ENCODE data around the gene S100PBP. TPM values are rescaled to one million over a fixed set of nuclear protein-coding genes. Genes with fewer than 3 reads are reported as not detected.
A peak's percentile ranks its signal among the peaks of the same experiment; 100 is the strongest.

S100PBP gene
- total RNA-seq, 1 donor from 2014 or later: 43.3 TPM

- no peak overlapping the region for H3K27ac Mint-ChIP-seq (ENCODE audit: unreplicated experiment)
- H3K27me3 Mint-ChIP-seq (ENCODE audit: unreplicated experiment): peaks cover 12% of the 10 kb centered on the region
These were observed 69.5 kb downstream of the S100PBP start for GRCh38 chr1:32886828-32887414.

GRCh38 chr1:32887623-32888022 is 70.2 kb downstream of the S100PBP start:
- peaks cover 8% of the 10 kb centered on the region for H3K36me3 Mint-ChIP-seq (ENCODE audit: low read depth, unreplicated experiment)
- H3K27ac Mint-ChIP-seq (ENCODE audit: unreplicated experiment): peak overlapping the region; percentile 32
- no peaks in the 10 kb centered on the region for H3K9me3 Mint-ChIP-seq (ENCODE audit: unreplicated experiment)
- peaks cover 19% of the 10 kb centered on the region for H3K27me3 Mint-ChIP-seq (ENCODE audit: unreplicated experiment)
- no peak for TF ChIP-seq CTCF (IDR thresholded peaks at IDR 0.05; ENCODE audit: unreplicated experiment)
- peaks cover 7% of the 10 kb centered on the region for H3K4me1 Mint-ChIP-seq (ENCODE audit: unreplicated experiment)
- peak overlapping the region; percentile 4 for H3K4me3 Mint-ChIP-seq (ENCODE audit: unreplicated experiment)
- DNase-seq (ENCODE audit: low spot score): no peak

More at GRCh38 chr1:32886828-32887414, 69.5 kb downstream of the S100PBP start:
- peaks cover 2% of the 10 kb centered on the region for H3K36me3 Mint-ChIP-seq (ENCODE audit: low read depth, unreplicated experiment)
- H3K4me3 Mint-ChIP-seq (ENCODE audit: unreplicated experiment): no peak overlapping the region
- DNase-seq (ENCODE audit: low spot score): no peak
- H3K9me3 Mint-ChIP-seq (ENCODE audit: unreplicated experiment): no peaks in the 10 kb centered on the region
- peaks cover under 1% of the 10 kb centered on the region for H3K4me1 Mint-ChIP-seq (ENCODE audit: unreplicated experiment)
- TF ChIP-seq CTCF (IDR thresholded peaks at IDR 0.05; ENCODE audit: unreplicated experiment): no peak

- Mint-ChIP-seq H3K9me3 (ENCODE audit: unreplicated experiment) (no peaks in the 10 kb centered on the region), H3K36me3 (ENCODE audit: low read depth, unreplicated experiment) (peaks cover 8% of the 10 kb centered on the region), H3K4me1 (ENCODE audit: unreplicated experiment) (peaks cover 8% of the 10 kb centered on the region), H3K27me3 (ENCODE audit: unreplicated experiment) (peaks cover 20% of the 10 kb centered on the region), H3K27ac (ENCODE audit: unreplicated experiment) (peak overlapping the region; percentile 32), H3K4me3 (ENCODE audit: unreplicated experiment) (peak overlapping the region; percentile 4)
- no peak for DNase-seq (ENCODE audit: low spot score)
- no peak for TF ChIP-seq CTCF (IDR thresholded peaks at IDR 0.05; ENCODE audit: unreplicated experiment)
These were observed 70.7 kb downstream of the S100PBP start for GRCh38 chr1:32888134-32888533.

- Mint-ChIP-seq H3K4me3 (ENCODE audit: unreplicated experiment) (no peak overlapping the region), H3K27ac (ENCODE audit: unreplicated experiment) (no peak overlapping the region), H3K4me1 (ENCODE audit: unreplicated experiment) (peaks cover 8% of the 10 kb centered on the region), H3K9me3 (ENCODE audit: unreplicated experiment) (no peaks in the 10 kb centered on the region), H3K27me3 (ENCODE audit: unreplicated experiment) (peaks cover 20% of the 10 kb centered on the region), H3K36me3 (ENCODE audit: low read depth, unreplicated experiment) (peaks cover 8% of the 10 kb centered on the region)
- TF ChIP-seq CTCF (IDR thresholded peaks at IDR 0.05; ENCODE audit: unreplicated experiment): no peak
- no peak for DNase-seq (ENCODE audit: low spot score)
These were observed 71.4 kb downstream of the S100PBP start for GRCh38 chr1:32888677-32889420.

GRCh38 chr1:32889731-32890278 is 72.4 kb downstream of the S100PBP start:
- H3K4me1 Mint-ChIP-seq (ENCODE audit: unreplicated experiment): peaks cover 8% of the 10 kb centered on the region
- H3K27ac Mint-ChIP-seq (ENCODE audit: unreplicated experiment): no peak overlapping the region
- no peak for TF ChIP-seq CTCF (IDR thresholded peaks at IDR 0.05; ENCODE audit: unreplicated experiment)
- no peaks in the 10 kb centered on the region for H3K9me3 Mint-ChIP-seq (ENCODE audit: unreplicated experiment)
- peaks cover 20% of the 10 kb centered on the region for H3K27me3 Mint-ChIP-seq (ENCODE audit: unreplicated experiment)
- H3K36me3 Mint-ChIP-seq (ENCODE audit: low read depth, unreplicated experiment): peaks cover 8% of the 10 kb centered on the region
- H3K4me3 Mint-ChIP-seq (ENCODE audit: unreplicated experiment): no peak overlapping the region
- DNase-seq (ENCODE audit: low spot score): no peak

Measured in endothelial cell (in vitro differentiated cells).